Measurements from ENCODE around the gene ACP5. TPM values are rescaled to one million over a fixed set of nuclear protein-coding genes. Genes with fewer than 3 reads are reported as not detected.

The ACP5 gene
- total RNA-seq, 1 donor, result 2.5 TPM

- H3K79me2 ChIP-seq (ENCODE audit: insufficient read depth, low read length), result peaks cover 41% of the 10 kb centered on the region
- DNase-seq (ENCODE audit: insufficient read length, low spot score, missing footprints), result peak; percentile 79
- no peak for TF ChIP-seq CTCF (IDR thresholded peaks at IDR 0.05; ENCODE audit: extremely low read depth, low read depth, low read length)
- peaks cover 15% of the 10 kb centered on the region for H3K4me1 ChIP-seq (ENCODE audit: insufficient read depth, low read length)
- H3K4me3 ChIP-seq (ENCODE audit: insufficient read depth, low read length), result no peak overlapping the region
- H2AFZ ChIP-seq (ENCODE audit: low read length), result no peak overlapping the region
- H3K4me2 ChIP-seq (ENCODE audit: insufficient read depth, low read length), result no peak overlapping the region
- no peak overlapping the region for H3K27ac ChIP-seq (ENCODE audit: low read depth, low read length)
- H3K36me3 ChIP-seq (ENCODE audit: insufficient read depth, low read length), result peaks cover 5% of the 10 kb centered on the region
- H4K20me1 ChIP-seq (ENCODE audit: insufficient read depth, low read length), result peaks cover 34% of the 10 kb centered on the region
- no peaks in the 10 kb centered on the region for H3K9me3 ChIP-seq (ENCODE audit: low read depth, low read length)
- no peaks in the 10 kb centered on the region for H3K27me3 ChIP-seq (ENCODE audit: insufficient read depth, low read length)
Observed at GRCh38 chr19:11555246-11555645, 22.2 kb downstream of the ACP5 start.

GRCh38 chr19:11554160-11554559 is 23.3 kb downstream of the ACP5 start:
- Histone ChIP-seq H3K4me2 (ENCODE audit: insufficient read depth, low read length) (no peak overlapping the region), H3K9me3 (ENCODE audit: low read depth, low read length) (no peaks in the 10 kb centered on the region), H4K20me1 (ENCODE audit: insufficient read depth, low read length) (peaks cover 34% of the 10 kb centered on the region), H3K27me3 (ENCODE audit: insufficient read depth, low read length) (no peaks in the 10 kb centered on the region), H2AFZ (ENCODE audit: low read length) (no peak overlapping the region), H3K27ac (ENCODE audit: low read depth, low read length) (no peak overlapping the region), H3K36me3 (ENCODE audit: insufficient read depth, low read length) (peaks cover 5% of the 10 kb centered on the region), H3K4me1 (ENCODE audit: insufficient read depth, low read length) (peaks cover 9% of the 10 kb centered on the region), H3K4me3 (ENCODE audit: insufficient read depth, low read length) (no peak overlapping the region), H3K79me2 (ENCODE audit: insufficient read depth, low read length) (peaks cover 41% of the 10 kb centered on the region)
- peak; percentile 38 for DNase-seq (ENCODE audit: insufficient read length, low spot score, missing footprints)
- TF ChIP-seq CTCF (IDR thresholded peaks at IDR 0.05; ENCODE audit: extremely low read depth, low read depth, low read length), result no peak

- Histone ChIP-seq H3K4me3 (ENCODE audit: insufficient read depth, low read length) (no peak overlapping the region), H3K4me2 (ENCODE audit: insufficient read depth, low read length) (no peak overlapping the region), H3K36me3 (ENCODE audit: insufficient read depth, low read length) (peaks cover 5% of the 10 kb centered on the region), H2AFZ (ENCODE audit: low read length) (no peak overlapping the region), H3K79me2 (ENCODE audit: insufficient read depth, low read length) (peaks cover 28% of the 10 kb centered on the region), H3K4me1 (ENCODE audit: insufficient read depth, low read length) (peaks cover 2% of the 10 kb centered on the region), H3K27ac (ENCODE audit: low read depth, low read length) (no peak overlapping the region), H4K20me1 (ENCODE audit: insufficient read depth, low read length) (peaks cover 22% of the 10 kb centered on the region), H3K9me3 (ENCODE audit: low read depth, low read length) (no peaks in the 10 kb centered on the region), H3K27me3 (ENCODE audit: insufficient read depth, low read length) (no peaks in the 10 kb centered on the region)
- peak; percentile 46 for DNase-seq (ENCODE audit: insufficient read length, low spot score, missing footprints)
- no peak for TF ChIP-seq CTCF (IDR thresholded peaks at IDR 0.05; ENCODE audit: extremely low read depth, low read depth, low read length)
Observed at GRCh38 chr19:11552666-11553372, 24.6 kb downstream of the ACP5 start.

GRCh38 chr19:11551603-11552235 is 25.7 kb downstream of the ACP5 start:
- no peak overlapping the region for H2AFZ ChIP-seq (ENCODE audit: low read length)
- H3K36me3 ChIP-seq (ENCODE audit: insufficient read depth, low read length), result peaks cover 5% of the 10 kb centered on the region
- no peaks in the 10 kb centered on the region for H3K9me3 ChIP-seq (ENCODE audit: low read depth, low read length)
- peak; percentile 90 for DNase-seq (ENCODE audit: insufficient read length, low spot score, missing footprints)
- H3K79me2 ChIP-seq (ENCODE audit: insufficient read depth, low read length), result peaks cover 18% of the 10 kb centered on the region
- H3K4me2 ChIP-seq (ENCODE audit: insufficient read depth, low read length), result no peak overlapping the region
- H4K20me1 ChIP-seq (ENCODE audit: insufficient read depth, low read length), result peaks cover 15% of the 10 kb centered on the region
- H3K27me3 ChIP-seq (ENCODE audit: insufficient read depth, low read length), result no peaks in the 10 kb centered on the region
- no peaks in the 10 kb centered on the region for H3K4me1 ChIP-seq (ENCODE audit: insufficient read depth, low read length)
- peak; percentile 49 for TF ChIP-seq CTCF (IDR thresholded peaks at IDR 0.05; ENCODE audit: extremely low read depth, low read depth, low read length)
- H3K4me3 ChIP-seq (ENCODE audit: insufficient read depth, low read length), result no peak overlapping the region
- no peak overlapping the region for H3K27ac ChIP-seq (ENCODE audit: low read depth, low read length)

Measured in osteoblast (primary cell).